SK-N-SH (cell line): Measurements from ENCODE around the gene RNASEH1.

ENCODE experiments used
- CHD2 ChIP-seq: fragments of 150-350 bp; IDR thresholded peaks from 2 replicates; pipeline ENCODE4 v1.6.1; 2018; ENCODE audit warnings: low read length; ENCODE audit not compliant: partially characterized antibody
- CTCF ChIP-seq: fragments of 200-600 bp; sonication (generic); IDR thresholded peaks from 2 replicates; pipeline ENCODE4 v1.6.1; 2017; ENCODE audit warnings: antibody characterized with exemption, mild to moderate bottlenecking, moderate library complexity
- EP300 ChIP-seq, 2 experiments: IDR thresholded peaks; 2 replicates each; pipeline versions ENCODE4 v1.4.0 to v1.6.1; 2012; ENCODE audit warnings: borderline replicate concordance in 1 of 2, low read depth in 1 of 2, low read length in 1 of 2
- FOXJ3 ChIP-seq: sonication (generic); formaldehyde crosslinking; IDR thresholded peaks from 2 replicates; pipeline ENCODE4 v1.5.1; 2020; ENCODE audit warnings: mild to moderate bottlenecking, missing genetic modification reagents
- FOXM1 ChIP-seq: IDR thresholded peaks from 2 replicates; pipeline ENCODE4 v1.4.0; 2012; ENCODE audit warnings: low read depth, mild to moderate bottlenecking
- MAX ChIP-seq: IDR thresholded peaks from 2 replicates; pipeline ENCODE4 v1.4.0; 2012; ENCODE audit warnings: low read depth
- MXI1 ChIP-seq: IDR thresholded peaks from 2 replicates; pipeline ENCODE4 v1.6.1; 2012; ENCODE audit warnings: mild to moderate bottlenecking, low read depth, low read length, improper control_type of control experiment
- PBX3 ChIP-seq: IDR thresholded peaks from 2 replicates; pipeline ENCODE4; 2012

GRCh38 chr2:3534251-3534814 is 23.8 kb downstream of the RNASEH1 start:
- no peak for TF ChIP-seq FOXM1
- TF ChIP-seq CTCF = no peak
- TF ChIP-seq FOXJ3 = no peak
- no peak for TF ChIP-seq EP300 (IDR thresholded peaks at IDR 0.05; ENCODE audit: borderline replicate concordance in 1 of 2, low read depth in 1 of 2, low read length in 1 of 2)
- no peak for TF ChIP-seq PBX3
- TF ChIP-seq MXI1 = no peak
- TF ChIP-seq CHD2 = no peak
- no peak for TF ChIP-seq MAX
